Parathyroid adenoma (tissue), 2 donors: Measurements from ENCODE around the gene LHX4.

Experiments
- H2AFZ ChIP-seq: fragments of 300-600 bp; sonication (generic); one replicate; pipeline ENCODE4 v1.7.0; 2017; ENCODE audit warnings: antibody characterized with exemption, mild to moderate bottlenecking
- H3K27ac ChIP-seq: fragments of 300-600 bp; sonication (generic); one replicate; pipeline ENCODE4 v1.7.0; 2017
- H3K27me3 ChIP-seq: fragments of 300-600 bp; sonication (generic); one replicate; pipeline ENCODE4 v1.7.0; 2017; ENCODE audit warnings: low read length; ENCODE audit not compliant: control insufficient read depth, insufficient read depth
- H3K36me3 ChIP-seq: fragments of 300-600 bp; sonication (generic); one replicate; pipeline ENCODE4 v1.7.0; 2017; ENCODE audit warnings: low read length; ENCODE audit not compliant: control insufficient read depth, insufficient read depth
- H3K4me1 ChIP-seq: fragments of 300-600 bp; sonication (generic); one replicate; pipeline ENCODE4 v1.7.0; 2017; ENCODE audit warnings: control low read depth
- H3K4me2 ChIP-seq: fragments of 300-600 bp; sonication (generic); one replicate; pipeline ENCODE4 v1.7.0; 2017; ENCODE audit warnings: low read length
- H3K4me3 ChIP-seq: fragments of 300-600 bp; sonication (generic); one replicate; pipeline ENCODE4 v1.7.0; 2017; ENCODE audit warnings: low read depth, low read length
- H3K79me2 ChIP-seq: fragments of 300-600 bp; sonication (generic); one replicate; pipeline ENCODE4 v1.7.0; 2017; ENCODE audit warnings: control low read depth
- H3K9ac ChIP-seq: fragments of 300-600 bp; sonication (generic); one replicate; pipeline ENCODE4 v1.7.0; 2017; ENCODE audit warnings: mild to moderate bottlenecking
- H3K9me3 ChIP-seq: fragments of 300-600 bp; sonication (generic); one replicate; pipeline ENCODE4 v1.7.0; 2017; ENCODE audit warnings: low read length; ENCODE audit not compliant: control insufficient read depth
- TF ChIP-seq, protein P1 (sequence below): fragments of 300-600 bp; sonication (generic); IDR thresholded peaks from one replicate; pipeline ENCODE4 v1.7.0; 2017; ENCODE audit warnings: antibody characterized with exemption, mild to moderate bottlenecking
- donor health status: primary hyperparathyroidism.

LHX4 gene

DNA sequence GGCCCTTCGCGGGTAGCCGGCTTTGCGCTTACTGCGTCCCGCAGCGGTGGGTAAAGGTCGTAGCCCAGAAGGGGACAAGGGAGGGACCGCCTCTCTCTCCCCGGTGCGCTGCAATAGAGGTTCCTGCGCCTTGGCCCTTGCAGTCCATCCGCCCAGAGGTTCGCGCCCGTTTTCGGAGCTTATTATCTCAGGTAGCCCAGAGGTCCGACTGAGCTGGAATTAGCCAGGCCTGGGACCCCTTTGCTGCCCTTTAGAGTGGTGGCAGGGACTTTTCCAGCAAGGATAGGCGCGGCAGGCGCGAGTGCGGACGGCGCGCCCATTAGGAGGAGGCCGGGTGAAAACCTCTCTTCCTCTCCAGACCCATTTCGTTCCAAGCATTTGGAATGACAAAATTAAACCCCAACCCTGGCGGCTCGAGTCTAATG is 5.0 kb downstream of the LHX4 start:
- Histone ChIP-seq H3K79me2 (no peaks in the 10 kb centered on the region), H3K4me3 (no peak overlapping the region), H3K4me1 (no peaks in the 10 kb centered on the region), H3K27me3 (peaks cover 49% of the 10 kb centered on the region), H3K9me3 (no peaks in the 10 kb centered on the region), H3K9ac (no peak overlapping the region), H2AFZ (no peak overlapping the region), H3K4me2 (no peak overlapping the region), H3K27ac (no peak overlapping the region), H3K36me3 (no peaks in the 10 kb centered on the region)
- TF ChIP-seq, protein P1, sequence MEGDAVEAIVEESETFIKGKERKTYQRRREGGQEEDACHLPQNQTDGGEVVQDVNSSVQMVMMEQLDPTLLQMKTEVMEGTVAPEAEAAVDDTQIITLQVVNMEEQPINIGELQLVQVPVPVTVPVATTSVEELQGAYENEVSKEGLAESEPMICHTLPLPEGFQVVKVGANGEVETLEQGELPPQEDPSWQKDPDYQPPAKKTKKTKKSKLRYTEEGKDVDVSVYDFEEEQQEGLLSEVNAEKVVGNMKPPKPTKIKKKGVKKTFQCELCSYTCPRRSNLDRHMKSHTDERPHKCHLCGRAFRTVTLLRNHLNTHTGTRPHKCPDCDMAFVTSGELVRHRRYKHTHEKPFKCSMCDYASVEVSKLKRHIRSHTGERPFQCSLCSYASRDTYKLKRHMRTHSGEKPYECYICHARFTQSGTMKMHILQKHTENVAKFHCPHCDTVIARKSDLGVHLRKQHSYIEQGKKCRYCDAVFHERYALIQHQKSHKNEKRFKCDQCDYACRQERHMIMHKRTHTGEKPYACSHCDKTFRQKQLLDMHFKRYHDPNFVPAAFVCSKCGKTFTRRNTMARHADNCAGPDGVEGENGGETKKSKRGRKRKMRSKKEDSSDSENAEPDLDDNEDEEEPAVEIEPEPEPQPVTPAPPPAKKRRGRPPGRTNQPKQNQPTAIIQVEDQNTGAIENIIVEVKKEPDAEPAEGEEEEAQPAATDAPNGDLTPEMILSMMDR = no peak

DNA sequence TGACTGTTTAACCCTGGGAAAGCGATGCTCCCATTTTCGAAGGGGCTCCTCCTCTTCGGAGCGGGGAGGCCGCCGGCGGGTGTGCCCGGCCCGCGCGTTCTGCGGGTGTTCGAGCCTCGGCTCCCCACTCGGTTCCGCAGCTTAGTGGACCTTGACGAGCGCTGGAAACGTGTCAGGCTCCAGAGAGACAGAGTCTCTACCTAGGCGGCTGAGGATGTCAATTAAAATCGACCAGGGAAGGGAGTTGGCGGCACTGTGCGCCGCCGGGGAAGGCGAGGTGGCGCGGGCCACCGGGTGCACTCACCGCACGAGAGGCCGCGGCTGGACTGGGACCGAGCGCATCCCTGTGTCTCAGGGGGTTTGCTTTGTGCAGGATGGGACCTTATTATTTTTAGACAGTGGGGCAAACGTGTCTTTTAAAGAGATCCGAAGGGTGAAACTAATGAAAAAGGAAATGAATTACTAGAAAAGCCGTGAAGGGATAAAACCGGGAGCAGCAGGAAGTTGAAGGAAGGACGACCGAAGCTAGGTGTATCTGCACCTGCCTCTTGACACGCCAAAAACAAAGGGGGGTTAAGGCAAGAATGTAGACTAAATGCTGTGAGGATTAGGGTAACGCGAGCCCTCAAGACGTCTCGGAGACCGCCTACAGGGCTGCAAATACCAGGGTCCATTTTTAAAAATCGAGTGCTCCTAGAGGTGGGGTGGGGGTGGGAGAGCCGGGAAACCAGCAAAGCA is 5.6 kb downstream of the LHX4 start:
- no peak overlapping the region for H3K9ac ChIP-seq
- H3K27ac ChIP-seq = no peak overlapping the region
- H3K27me3 ChIP-seq = peaks cover 46% of the 10 kb centered on the region
- H2AFZ ChIP-seq = no peak overlapping the region
- H3K4me2 ChIP-seq = no peak overlapping the region
- no peak overlapping the region for H3K4me3 ChIP-seq
- no peaks in the 10 kb centered on the region for H3K79me2 ChIP-seq
- H3K36me3 ChIP-seq = no peaks in the 10 kb centered on the region
- H3K4me1 ChIP-seq = no peaks in the 10 kb centered on the region
- TF ChIP-seq, protein P1 = no peak
- H3K9me3 ChIP-seq = no peaks in the 10 kb centered on the region

DNA sequence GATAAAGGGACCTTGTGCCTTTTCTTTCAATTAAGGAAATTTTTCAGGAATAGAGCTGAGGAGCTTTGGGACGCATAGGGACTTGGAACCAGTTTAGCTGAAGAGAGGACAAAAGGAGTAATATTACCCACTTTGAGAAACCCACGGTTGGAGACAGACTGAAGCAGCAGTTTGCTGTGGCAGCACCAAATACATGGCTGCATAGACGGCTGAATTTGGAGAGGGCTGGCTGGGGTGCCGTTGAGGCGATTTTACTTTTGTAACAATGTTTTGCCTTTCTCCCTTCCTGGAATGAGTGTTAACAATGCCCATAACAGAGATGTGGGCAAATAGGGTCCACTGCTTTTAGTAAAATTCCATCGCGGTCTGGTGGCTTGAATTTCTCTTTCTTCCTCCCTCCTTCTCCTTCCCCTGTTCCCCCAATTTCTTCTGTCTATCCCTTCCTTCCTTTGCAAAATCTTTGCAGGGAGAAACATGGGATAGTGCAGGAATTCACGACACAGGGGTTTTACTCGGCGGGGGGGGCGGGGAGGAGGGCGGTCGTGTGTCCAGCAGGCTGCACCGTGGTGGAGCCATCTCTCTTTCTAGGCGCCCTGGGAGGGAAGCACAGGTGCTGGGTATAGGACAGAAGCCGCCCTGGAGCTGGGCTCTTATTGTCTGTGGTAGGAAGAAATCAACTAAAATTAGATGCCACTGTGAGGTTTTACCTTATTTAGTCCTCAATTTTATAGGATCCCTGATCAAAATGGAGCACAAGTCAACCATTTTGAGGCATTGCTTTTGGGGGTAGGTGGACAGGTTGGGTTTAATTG is 6.8 kb downstream of the LHX4 start:
- no peak overlapping the region for H3K4me2 ChIP-seq
- H3K9me3 ChIP-seq = no peaks in the 10 kb centered on the region
- no peak overlapping the region for H3K27ac ChIP-seq
- H2AFZ ChIP-seq = no peak overlapping the region
- no peak overlapping the region for H3K4me3 ChIP-seq
- no peaks in the 10 kb centered on the region for H3K36me3 ChIP-seq
- no peaks in the 10 kb centered on the region for H3K79me2 ChIP-seq
- H3K27me3 ChIP-seq = peaks cover 46% of the 10 kb centered on the region
- no peaks in the 10 kb centered on the region for H3K4me1 ChIP-seq
- TF ChIP-seq, protein P1 = no peak
- no peak overlapping the region for H3K9ac ChIP-seq

DNA sequence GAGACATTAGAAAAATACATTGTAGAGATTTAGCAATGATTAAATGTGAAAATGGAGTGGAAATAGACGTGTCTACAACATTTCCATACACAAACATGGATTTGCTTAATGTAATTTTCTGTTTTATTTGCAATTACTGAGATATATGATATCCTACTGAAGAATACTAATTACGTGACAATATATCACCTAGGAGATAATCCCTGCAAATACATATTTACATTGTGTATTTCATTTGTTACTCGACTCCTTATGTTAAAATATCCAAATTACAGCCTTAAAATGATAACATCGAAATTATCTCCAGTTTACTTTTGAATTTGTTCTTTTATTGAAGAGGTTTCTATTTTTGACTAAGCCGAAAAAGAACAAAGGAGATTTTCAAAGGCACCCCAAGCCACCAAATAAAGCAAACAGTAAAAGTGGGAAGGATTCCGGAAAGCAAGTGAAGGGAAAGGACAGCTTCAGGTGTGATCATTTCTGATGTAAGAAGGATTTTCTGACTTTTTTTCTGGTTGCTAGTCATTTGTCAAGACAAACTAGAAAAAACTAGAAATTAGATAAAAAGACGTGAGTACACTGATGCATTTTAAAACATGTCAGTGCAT is 7.9 kb downstream of the LHX4 start:
- no peak overlapping the region for H3K4me2 ChIP-seq
- H2AFZ ChIP-seq = no peak overlapping the region
- H3K9me3 ChIP-seq = no peaks in the 10 kb centered on the region
- H3K27me3 ChIP-seq = peaks cover 46% of the 10 kb centered on the region
- H3K9ac ChIP-seq = no peak overlapping the region
- no peak overlapping the region for H3K27ac ChIP-seq
- no peak overlapping the region for H3K4me3 ChIP-seq
- TF ChIP-seq, protein P1 = no peak
- no peaks in the 10 kb centered on the region for H3K4me1 ChIP-seq
- no peaks in the 10 kb centered on the region for H3K36me3 ChIP-seq
- no peaks in the 10 kb centered on the region for H3K79me2 ChIP-seq
